H1 (cell line): ENCODE data around the gene HSDL2. TPM values are rescaled to one million over a fixed set of nuclear protein-coding genes. Genes with fewer than 3 reads are reported as not detected.

Experiments used
- CTCF ChIA-PET: fragments of 300-600 bp; sonication (Branson Sonifier 250); formaldehyde crosslinking; loops from one replicate; lab custom pipeline; 2021; ENCODE audit not compliant: partially characterized antibody; lab: Charles Lee
- POLR2A ChIA-PET: fragments of 300-600 bp; sonication (Branson Sonifier 250); formaldehyde crosslinking; loops from one replicate; lab custom pipeline; 2021; ENCODE audit warnings: inconsistent platforms; ENCODE audit not compliant: partially characterized antibody; lab: Charles Lee
- DNase-seq, 2 experiments: peaks; one replicate each; pipeline versions ENCODE4 v3.0.0 to v3.0.0-alpha.2; 2010 to 2022; ENCODE audit warnings: low spot score in 2 of 2, low read depth in 1 of 2, mixed read lengths in 1 of 2
- FAIRE-seq: peaks from 2 replicates; lab custom pipeline; 2011; peaks lifted over from hg19 to GRCh38; lab: Jason Lieb, UNC
- H2AFZ ChIP-seq: 2 replicates; pipeline ENCODE4 v1.8.1; 2012; ENCODE audit warnings: low read length, inconsistent platforms
- H2AK5ac ChIP-seq: 2 replicates; pipeline ENCODE4 v1.6.1; 2013; ENCODE audit warnings: low read depth, low read length
- H2BK120ac ChIP-seq: replicated peaks from 2 replicates; pipeline ENCODE3; 2013; ENCODE audit warnings: low read depth, low read length, inconsistent platforms
- H2BK12ac ChIP-seq: 2 replicates; pipeline ENCODE4 v1.6.1; 2013; ENCODE audit warnings: low read depth, low read length
- H2BK15ac ChIP-seq: 2 replicates; pipeline ENCODE4 v1.6.1; 2013; ENCODE audit warnings: low read length
- H2BK20ac ChIP-seq: 2 replicates; pipeline ENCODE4 v1.6.1; 2013; ENCODE audit warnings: low read length
- H2BK5ac ChIP-seq: 2 replicates; pipeline ENCODE4 v1.6.1; 2013; ENCODE audit warnings: low read depth, low read length
- H3K14ac ChIP-seq: 2 replicates; pipeline ENCODE4 v1.6.1; 2013; ENCODE audit warnings: inconsistent platforms; ENCODE audit not compliant: insufficient read length
- H3K18ac ChIP-seq: 2 replicates; pipeline ENCODE4 v1.6.1; 2013; ENCODE audit warnings: low read length; ENCODE audit errors: extremely low read depth
- H3K23ac ChIP-seq: 2 replicates; pipeline ENCODE4 v1.6.1; 2013; ENCODE audit warnings: inconsistent platforms; ENCODE audit not compliant: insufficient read length
- H3K23me2 ChIP-seq: 2 replicates; pipeline ENCODE4 v1.6.1; 2013; ENCODE audit warnings: low read depth, low read length
- H3K27ac ChIP-seq: 2 replicates; pipeline ENCODE4 v1.6.1; 2011; ENCODE audit warnings: low read depth, low read length, inconsistent platforms
- H3K27me3 ChIP-seq, 4 experiments: replicated peaks in 1 of 4; 1 replicate in 1 of 4; 2 replicates in 3 of 4; pipeline versions ENCODE4 v1.6.1 to v1.8.1; 2011 to 2013; ENCODE audit warnings: low read length in 3 of 4, mild to moderate bottlenecking in 3 of 4, inconsistent platforms in 2 of 4, mixed read lengths in 2 of 4, moderate library complexity in 1 of 4; ENCODE audit not compliant: control insufficient read depth in 3 of 4, insufficient read depth in 3 of 4; ENCODE audit errors: extremely low read depth in 1 of 4
- H3K36me3 ChIP-seq, 4 experiments: 2 replicates each; pipeline versions ENCODE4 v1.6.1 to v1.8.1; 2011 to 2013; ENCODE audit warnings: mild to moderate bottlenecking in 4 of 4, low read length in 3 of 4, moderate library complexity in 2 of 4, control low read depth in 1 of 4, inconsistent platforms in 1 of 4; ENCODE audit not compliant: insufficient read depth in 4 of 4, control insufficient read depth in 2 of 4
- H3K4ac ChIP-seq: replicated peaks from 2 replicates; pipeline ENCODE3; 2013; ENCODE audit warnings: low read length, low read depth, mixed read lengths, inconsistent platforms; ENCODE audit not compliant: insufficient read length
- H3K4me1 ChIP-seq, 4 experiments: replicated peaks in 1 of 4; 1 replicate in 1 of 4; 2 replicates in 3 of 4; pipeline versions ENCODE4 v1.6.1 to v1.8.1; 2011 to 2013; ENCODE audit warnings: low read length in 3 of 4, inconsistent platforms in 2 of 4, mixed read lengths in 1 of 4; ENCODE audit not compliant: insufficient read depth in 4 of 4, control insufficient read depth in 3 of 4
- H3K4me2 ChIP-seq, 2 experiments: 2 replicates each; pipeline versions ENCODE4 v1.6.1 to v1.8.1; 2011 to 2013; ENCODE audit warnings: low read depth in 2 of 2, low read length in 2 of 2, control low read depth in 1 of 2, inconsistent platforms in 1 of 2, mild to moderate bottlenecking in 1 of 2; ENCODE audit not compliant: insufficient read depth in 1 of 2
- H3K4me3 ChIP-seq, 4 experiments: fragments of 200-600, 300-600 bp in 1 of 4; sonication (generic), shearing (Covaris generic), sonication (Bioruptor Twin) in 1 of 4; 2 replicates each; pipeline versions ENCODE4 v1.5.1 to v1.8.1; 2011 to 2016; ENCODE audit warnings: low read length in 4 of 4, low read depth in 3 of 4, control low read depth in 2 of 4, inconsistent platforms in 2 of 4, mild to moderate bottlenecking in 2 of 4, mixed read lengths in 1 of 4, moderate library complexity in 1 of 4; ENCODE audit not compliant: insufficient read depth in 2 of 4; ENCODE audit errors: extremely low read depth in 1 of 4
- H3K56ac ChIP-seq: replicated peaks from 2 replicates; pipeline ENCODE3; 2013; ENCODE audit warnings: low read depth, mild to moderate bottlenecking, mixed read lengths, low read length, inconsistent platforms; ENCODE audit not compliant: insufficient read length
- H3K79me1 ChIP-seq: 2 replicates; pipeline ENCODE4 v1.6.1; 2013; ENCODE audit warnings: low read depth, low read length, control low read depth
- H3K79me2 ChIP-seq, 2 experiments: 2 replicates each; pipeline versions ENCODE4 v1.6.1 to v1.8.1; 2012 to 2013; ENCODE audit warnings: low read length in 2 of 2, mild to moderate bottlenecking in 2 of 2, inconsistent platforms in 1 of 2; ENCODE audit not compliant: insufficient read depth in 2 of 2, control insufficient read depth in 1 of 2
- H3K9ac ChIP-seq, 4 experiments: replicated peaks in 1 of 4; 1 replicate in 1 of 4; 2 replicates in 3 of 4; pipeline versions ENCODE4 v1.6.1 to v1.8.1; 2011 to 2013; ENCODE audit warnings: low read depth in 3 of 4, low read length in 3 of 4, control low read depth in 2 of 4, mild to moderate bottlenecking in 2 of 4, moderate library complexity in 2 of 4, inconsistent platforms in 1 of 4; ENCODE audit errors: extremely low read depth in 1 of 4
- H3K9me3 ChIP-seq, 2 experiments: 2 replicates each; pipeline versions ENCODE4 v1.6.1 to v1.8.1; 2012 to 2013; ENCODE audit warnings: mild to moderate bottlenecking in 2 of 2, moderate library complexity in 2 of 2, control low read depth in 1 of 2, inconsistent platforms in 1 of 2, low read depth in 1 of 2, low read length in 1 of 2, mixed read lengths in 1 of 2; ENCODE audit not compliant: insufficient read depth in 2 of 2
- H4K20me1 ChIP-seq, 2 experiments: replicated peaks in 1 of 2; 2 replicates each; pipeline versions ENCODE3 to v1.8.1; 2011 to 2013; ENCODE audit warnings: inconsistent platforms in 2 of 2, low read length in 2 of 2, mild to moderate bottlenecking in 1 of 2; ENCODE audit not compliant: insufficient read depth in 2 of 2, control insufficient read depth in 1 of 2
- H4K5ac ChIP-seq: 2 replicates; pipeline ENCODE4 v1.6.1; 2013; ENCODE audit warnings: low read length, low read depth, mixed read lengths, inconsistent platforms; ENCODE audit not compliant: insufficient read length
- H4K8ac ChIP-seq: 2 replicates; pipeline ENCODE4 v1.8.0; 2013; ENCODE audit warnings: mild to moderate bottlenecking, moderate library complexity, low read length, inconsistent platforms; ENCODE audit not compliant: insufficient read depth; ENCODE audit errors: extremely low read depth
- H4K91ac ChIP-seq: replicated peaks from 2 replicates; pipeline ENCODE3; 2013; ENCODE audit warnings: low read length, mixed read lengths, inconsistent platforms; ENCODE audit not compliant: insufficient read length
- CREB1 ChIP-seq: IDR thresholded peaks from 2 replicates; pipeline ENCODE4 v1.6.1; 2012; ENCODE audit warnings: inconsistent platforms
- CTBP2 ChIP-seq: IDR thresholded peaks from 2 replicates; pipeline ENCODE4 v1.7.0; 2011; ENCODE audit warnings: borderline replicate concordance, mild to moderate bottlenecking, moderate library complexity, mixed read lengths, low read length; ENCODE audit not compliant: insufficient read depth, insufficient read length
- CTCF ChIP-seq, 3 experiments: IDR thresholded peaks; 1 replicate in 2 of 3; 2 replicates in 1 of 3; pipeline versions ENCODE4 v1.5.1 to v1.6.1; 2011; ENCODE audit warnings: low read length in 3 of 3, mild to moderate bottlenecking in 3 of 3, inconsistent platforms in 2 of 3, low read depth in 1 of 3, moderate library complexity in 1 of 3; ENCODE audit not compliant: insufficient read depth in 1 of 3; ENCODE audit errors: control extremely low read depth in 1 of 3
- EP300 ChIP-seq, 2 experiments: IDR thresholded peaks; 1 replicate in 1 of 2; 2 replicates in 1 of 2; pipeline ENCODE4 v1.6.1; 2011 to 2012; ENCODE audit warnings: low read depth in 2 of 2, low read length in 2 of 2, mild to moderate bottlenecking in 2 of 2, borderline replicate concordance in 1 of 2, inconsistent platforms in 1 of 2, moderate library complexity in 1 of 2
- NANOG ChIP-seq: IDR thresholded peaks from 2 replicates; pipeline ENCODE4 v1.6.1; 2011; ENCODE audit warnings: low read length, low read depth, mild to moderate bottlenecking, inconsistent platforms; ENCODE audit not compliant: insufficient read depth, poor library complexity, severe bottlenecking
- RAD21 ChIP-seq, 2 experiments: IDR thresholded peaks in 1 of 2; conservative IDR thresholded peaks in 1 of 2; 2 replicates each; pipeline ENCODE4 v1.6.1; 2011; ENCODE audit warnings: low read depth in 2 of 2, low read length in 2 of 2, improper control_type of control experiment in 1 of 2, inconsistent platforms in 1 of 2, mild to moderate bottlenecking in 1 of 2, moderate library complexity in 1 of 2
- SAP30 ChIP-seq: fragments of 300-600 bp; sonication (generic); IDR thresholded peaks from 2 replicates; pipeline ENCODE4 v1.7.1; 2012; ENCODE audit warnings: low read length, moderate library complexity, mild to moderate bottlenecking, inconsistent platforms; ENCODE audit not compliant: insufficient read depth, insufficient replicate concordance
- YY1 ChIP-seq: IDR thresholded peaks from 2 replicates; pipeline ENCODE4 v1.6.1; 2011; ENCODE audit warnings: low read depth, mild to moderate bottlenecking, low read length
- WGBS, 2 experiments: shearing (Covaris generic) in 1 of 2; methylation state at CpG; one replicate each; pipeline versions ENCODE4 v1.1.6 to v1.1.7; 2013 to 2015; ENCODE audit warnings: low lambda C conversion rate in 2 of 2, mixed read lengths in 2 of 2, inconsistent platforms in 1 of 2, low coverage in 1 of 2, missing lambda C conversion rate in 1 of 2; ENCODE audit not compliant: insufficient replicate concordance in 2 of 2, insufficient coverage in 1 of 2, insufficient read length in 1 of 2; ENCODE audit errors: extremely low coverage in 1 of 2, missing lambda C conversion rate in 1 of 2; 5-methylcytosine and 5-hydroxymethylcytosine counted together
- polyA plus RNA-seq, 7 experiments: library from polyadenylated mRNA; depleted of rRNA in 3 of 7; stranded (reverse) in 5 of 7; unstranded in 2 of 7; fragments of >200 nt in 5 of 7; fragments of 200-250 nt in 2 of 7; gene quantifications; 1 replicate in 5 of 7; 2 replicates in 1 of 7; 4 replicates in 1 of 7; pipeline versions ENCODE4 v1.2.1 to v1.2.3, GENCODE V29; 2011 to 2013; ENCODE audit warnings: missing spikeins in 2 of 7, mixed read lengths in 2 of 7
- total RNA-seq: library from RNA; stranded (reverse); fragmentation: NEBNext Ultra II Directional; extraction: Animal tissue kit (Norgen Biotek cat#: 25700); gene quantifications from 2 replicates; pipeline ENCODE4 v1.2.1, GENCODE V29; 2021
- TF ChIP-seq, protein P1 (sequence below): IDR thresholded peaks from 2 replicates; pipeline ENCODE4 v1.6.1; 2011; ENCODE audit warnings: low read depth, mild to moderate bottlenecking, low read length; ENCODE audit not compliant: insufficient read depth

HSDL2 gene
- total and polyA plus RNA-seq, 2 of the 8 experiments (the other 6 are each of a cell fraction or from before 2014, with no cell fraction given): 6.6 to 15.4 TPM

DNA sequence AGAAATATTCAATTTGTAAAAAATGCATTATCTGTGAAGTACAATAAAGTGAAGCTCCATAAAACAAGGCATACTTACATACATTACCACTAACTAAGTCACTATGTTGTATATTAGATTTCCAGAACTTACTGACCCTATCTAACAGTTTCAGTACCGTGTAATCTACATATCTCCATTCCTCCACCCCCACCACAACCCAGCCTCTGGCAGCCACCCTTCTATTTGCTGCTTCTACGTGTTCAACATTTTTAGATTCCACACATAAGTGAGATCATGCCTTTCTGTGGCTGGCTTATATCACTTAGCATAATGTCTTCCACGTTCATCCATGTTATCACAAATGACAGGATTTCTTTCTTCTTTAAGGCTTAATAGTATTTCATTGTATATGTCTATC is 15.1 kb upstream of the HSDL2 start:
- peaks cover 10 to 14% of the 10 kb centered on the region in 2 experiments; a peak in 3 of 4 replicates for H3K9me3 ChIP-seq
- no peak overlapping the region for H2BK5ac ChIP-seq
- H3K27ac ChIP-seq: no peak overlapping the region
- H3K4me2 ChIP-seq: no peak overlapping the region
- DNase-seq (no peak), FAIRE-seq (no peak)
- no peaks in the 10 kb centered on the region for H4K20me1 ChIP-seq
- POLR2A ChIA-PET: interaction anchor here (0.9 kb wide), 1 partner anchor 122 kb away, joined by 3 read pairs; the partner anchor contains the start of gene KIAA1958
- H4K5ac ChIP-seq: no peak overlapping the region
- no peak overlapping the region for H2AK5ac ChIP-seq
- CTCF ChIA-PET: interaction anchor here (0.6 to 2.6 kb wide), 7 partner anchors 13 to 280 kb away, joined by 3 to 6 read pairs (median 3); no protein-coding TSS in a partner anchor
- no peaks in the 10 kb centered on the region for H3K27me3 ChIP-seq
- H2BK12ac ChIP-seq: no peak overlapping the region
- H3K4me1 ChIP-seq: no peaks in the 10 kb centered on the region
- no peak overlapping the region for H2BK20ac ChIP-seq
- no peak overlapping the region for H3K9ac ChIP-seq
- H3K4ac ChIP-seq: no peak overlapping the region
- no peak overlapping the region for H4K8ac ChIP-seq
- H3K18ac ChIP-seq: no peak overlapping the region
- no peak overlapping the region for H2BK15ac ChIP-seq
- WGBS, 2 experiments: 87% methylated on average over 3 of the region's 3 CpGs; no CpG with 5 or more reads in 1 of the 2 experiments
- H4K91ac ChIP-seq: no peak overlapping the region
- H3K79me1 ChIP-seq: no peaks in the 10 kb centered on the region
- no peak overlapping the region for H2AFZ ChIP-seq
- H3K79me2 ChIP-seq: no peaks in the 10 kb centered on the region
- no peak overlapping the region for H2BK120ac ChIP-seq
- no peak overlapping the region for H3K23ac ChIP-seq
- 0 out of 8 replicates have a peak, but pooled peaks cover 0 to 3% (median 0%) of the 10 kb centered on the region in 4 experiments for H3K36me3 ChIP-seq
- no peak overlapping the region for H3K4me3 ChIP-seq
- H3K56ac ChIP-seq: no peak overlapping the region
- no peak overlapping the region for H3K14ac ChIP-seq
- H3K23me2 ChIP-seq: no peaks in the 10 kb centered on the region
- TF ChIP-seq CREB1 (no peak), SAP30 (no peak), CTBP2 (no peak), CTCF (IDR thresholded peaks at IDR 0.05; ENCODE audit: control extremely low read depth in 1 of 3, insufficient read depth in 1 of 3, low read depth in 1 of 3, low read length in 3 of 3) (no peak), YY1 (no peak), RAD21 (IDR thresholded peaks at IDR 0.05 in 1 of 2, conservative IDR thresholded peaks at IDR 0.05 in 1 of 2; ENCODE audit: low read depth in 2 of 2, low read length in 2 of 2) (no peak), EP300 (IDR thresholded peaks at IDR 0.05; ENCODE audit: borderline replicate concordance in 1 of 2, low read depth in 2 of 2, low read length in 2 of 2) (no peak), NANOG (no peak)
- TF ChIP-seq, protein P1, sequence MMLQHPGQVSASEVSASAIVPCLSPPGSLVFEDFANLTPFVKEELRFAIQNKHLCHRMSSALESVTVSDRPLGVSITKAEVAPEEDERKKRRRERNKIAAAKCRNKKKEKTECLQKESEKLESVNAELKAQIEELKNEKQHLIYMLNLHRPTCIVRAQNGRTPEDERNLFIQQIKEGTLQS: no peak
